HepG2 (cell line): ENCODE results near the gene GNG3. TPM values are rescaled to one million over a fixed set of nuclear protein-coding genes. Genes with fewer than 3 reads are reported as not detected.

Source experiments
- CAMTA2 ChIP-seq: sonication (generic); formaldehyde crosslinking; IDR thresholded peaks from 2 replicates; pipeline ENCODE4 v1.4.0; 2020; ENCODE audit warnings: mild to moderate bottlenecking, missing genetic modification reagents, borderline replicate concordance
- ELF1 ChIP-seq: sonication (generic); formaldehyde crosslinking; IDR thresholded peaks from 2 replicates; pipeline ENCODE4 v1.4.0; 2020; ENCODE audit warnings: missing genetic modification reagents
- EP300 ChIP-seq, 3 experiments: sonication (generic) in 1 of 3; formaldehyde crosslinking in 1 of 3; IDR thresholded peaks; 2 replicates each; pipeline versions ENCODE4 v1.5.1 to v1.6.1; 2011 to 2020; ENCODE audit warnings: low read depth in 2 of 3, low read length in 2 of 3, borderline replicate concordance in 1 of 3, improper control_type of control experiment in 1 of 3, mild to moderate bottlenecking in 1 of 3, missing genetic modification reagents in 1 of 3, moderate library complexity in 1 of 3
- KDM6A ChIP-seq: IDR thresholded peaks from 2 replicates; pipeline ENCODE4 v1.6.1; 2016; ENCODE audit warnings: low read depth
- MIER3 ChIP-seq: IDR thresholded peaks from 2 replicates; pipeline ENCODE4 v1.6.1; 2016; ENCODE audit warnings: missing compliant biosample characterization, borderline replicate concordance
- NFE2 ChIP-seq: sonication (generic); formaldehyde crosslinking; IDR thresholded peaks from 2 replicates; pipeline ENCODE4 v1.4.0; 2020; ENCODE audit warnings: missing genetic modification reagents
- PRPF4 ChIP-seq: fragments of 200-400 bp; formaldehyde crosslinking; IDR thresholded peaks from 2 replicates; pipeline ENCODE4 v1.6.1; 2016; ENCODE audit warnings: low read length, low read depth; ENCODE audit not compliant: poor library complexity, severe bottlenecking
- RFXANK ChIP-seq: IDR thresholded peaks from 2 replicates; pipeline ENCODE4 v1.6.1; 2016
- SCMH1 ChIP-seq: sonication (generic); formaldehyde crosslinking; IDR thresholded peaks from 2 replicates; pipeline ENCODE4 v1.9.0; 2021; ENCODE audit warnings: missing genetic modification reagents, mild to moderate bottlenecking, borderline replicate concordance
- SYNCRIP ChIP-seq: fragments of 200-400 bp; formaldehyde crosslinking; IDR thresholded peaks from 2 replicates; pipeline ENCODE4 v1.6.1; 2018; ENCODE audit warnings: mild to moderate bottlenecking, low read depth, low read length; ENCODE audit not compliant: insufficient read depth
- ZFP41 ChIP-seq: sonication (generic); formaldehyde crosslinking; IDR thresholded peaks from 2 replicates; pipeline ENCODE4 v1.4.0; 2020; ENCODE audit warnings: mild to moderate bottlenecking, missing genetic modification reagents, borderline replicate concordance
- ZNF143 ChIP-seq: sonication (generic); formaldehyde crosslinking; IDR thresholded peaks from 2 replicates; pipeline ENCODE4 v1.4.0; 2020; ENCODE audit warnings: missing genetic modification reagents
- ZNF234 ChIP-seq: sonication (generic); formaldehyde crosslinking; conservative IDR thresholded peaks from 2 replicates; pipeline ENCODE4 v1.5.1; 2020; ENCODE audit warnings: mild to moderate bottlenecking, missing genetic modification reagents
- ZNF263 ChIP-seq: sonication (generic); formaldehyde crosslinking; IDR thresholded peaks from 2 replicates; pipeline ENCODE4 v1.4.0; 2020; ENCODE audit warnings: missing genetic modification reagents
- ZNF292 ChIP-seq: sonication (generic); formaldehyde crosslinking; IDR thresholded peaks from 2 replicates; pipeline ENCODE4 v1.8.1; 2022; ENCODE audit warnings: mild to moderate bottlenecking, low read depth, missing genetic modification reagents, borderline replicate concordance
- ZNF34 ChIP-seq: sonication (generic); formaldehyde crosslinking; IDR thresholded peaks from 2 replicates; pipeline ENCODE4 v1.4.0; 2020; ENCODE audit warnings: mild to moderate bottlenecking, missing genetic modification reagents, borderline replicate concordance
- polyA plus RNA-seq, 8 experiments: library from polyadenylated mRNA; depleted of rRNA in 3 of 8; stranded (reverse) in 7 of 8; unstranded in 1 of 8; fragments of >200 nt; fragmentation: Illumina TruSeq in 4 of 8; extraction: Trizol in 4 of 8; gene quantifications; 2 replicates each; pipeline versions ENCODE4 v1.2.1 to v1.2.3, GENCODE V29; 2011 to 2016; ENCODE audit warnings: low read depth in 4 of 8, missing spikeins in 1 of 8, mixed read lengths in 1 of 8; ENCODE audit not compliant: insufficient read depth in 1 of 8
- total RNA-seq, 5 experiments: library from RNA; depleted of rRNA; stranded (reverse); fragments of >200 nt; fragmentation: Illumina TruSeq; extraction: Trizol; gene quantifications; 2 replicates each; pipeline ENCODE4 v1.2.3, GENCODE V29; 2016; ENCODE audit warnings: low read depth in 1 of 5
- TF ChIP-seq, protein P1 (sequence below): sonication (generic); formaldehyde crosslinking; IDR thresholded peaks from 2 replicates; pipeline ENCODE4 v1.9.0; 2021; ENCODE audit warnings: missing genetic modification reagents, borderline replicate concordance
- TF ChIP-seq, protein P2 (sequence below): sonication (generic); formaldehyde crosslinking; IDR thresholded peaks from 2 replicates; pipeline ENCODE4 v1.8.0; 2022; ENCODE audit warnings: mild to moderate bottlenecking, missing genetic modification reagents, moderate library complexity
- TF ChIP-seq, protein P3 (sequence below): sonication (generic); formaldehyde crosslinking; IDR thresholded peaks from 2 replicates; pipeline ENCODE4 v1.4.0; 2020; ENCODE audit warnings: missing genetic modification reagents
- TF ChIP-seq, protein P4 (sequence below), 2 experiments: sonication (generic) in 1 of 2; formaldehyde crosslinking in 1 of 2; IDR thresholded peaks; 2 replicates each; pipeline versions ENCODE4 v1.5.1 to v1.6.1; 2011 to 2020; ENCODE audit warnings: borderline replicate concordance in 1 of 2, low read depth in 1 of 2, low read length in 1 of 2, mild to moderate bottlenecking in 1 of 2, missing genetic modification reagents in 1 of 2, moderate library complexity in 1 of 2

GNG3 gene
- total and polyA plus RNA-seq, 2 of the 13 experiments (the other 11 are each of a cell fraction or from before 2014, with no cell fraction given): not detected

DNA sequence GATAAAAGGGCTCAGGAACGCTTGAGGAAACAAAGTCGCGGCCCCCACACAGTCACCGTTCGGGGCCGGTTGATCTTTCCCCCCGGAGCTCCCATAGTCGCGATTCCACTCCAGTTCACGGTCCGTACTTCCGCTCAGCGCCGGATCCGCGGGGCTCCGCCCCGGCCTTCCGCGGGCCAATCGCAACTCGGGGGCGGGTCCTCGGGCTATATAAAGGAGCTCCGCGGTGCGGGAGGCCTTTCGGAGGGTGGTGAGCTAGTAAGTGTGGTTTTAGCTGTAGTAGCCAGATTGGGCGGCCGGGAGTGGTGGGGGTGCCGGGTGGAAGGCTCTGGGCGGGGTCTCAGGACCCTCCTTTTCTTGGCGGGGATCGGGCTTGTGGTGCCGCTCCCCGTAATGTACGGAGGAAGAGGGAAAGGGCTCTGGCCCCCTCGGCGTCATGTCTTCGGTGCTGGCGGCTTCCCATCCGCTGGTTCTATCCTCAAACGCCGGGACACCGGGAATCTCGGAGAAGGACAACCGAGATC lies 42.3 kb upstream of the GNG3 start, which contains the start of the genes C11orf98 and CSKMT (continued):
- TF ChIP-seq, protein P1, sequence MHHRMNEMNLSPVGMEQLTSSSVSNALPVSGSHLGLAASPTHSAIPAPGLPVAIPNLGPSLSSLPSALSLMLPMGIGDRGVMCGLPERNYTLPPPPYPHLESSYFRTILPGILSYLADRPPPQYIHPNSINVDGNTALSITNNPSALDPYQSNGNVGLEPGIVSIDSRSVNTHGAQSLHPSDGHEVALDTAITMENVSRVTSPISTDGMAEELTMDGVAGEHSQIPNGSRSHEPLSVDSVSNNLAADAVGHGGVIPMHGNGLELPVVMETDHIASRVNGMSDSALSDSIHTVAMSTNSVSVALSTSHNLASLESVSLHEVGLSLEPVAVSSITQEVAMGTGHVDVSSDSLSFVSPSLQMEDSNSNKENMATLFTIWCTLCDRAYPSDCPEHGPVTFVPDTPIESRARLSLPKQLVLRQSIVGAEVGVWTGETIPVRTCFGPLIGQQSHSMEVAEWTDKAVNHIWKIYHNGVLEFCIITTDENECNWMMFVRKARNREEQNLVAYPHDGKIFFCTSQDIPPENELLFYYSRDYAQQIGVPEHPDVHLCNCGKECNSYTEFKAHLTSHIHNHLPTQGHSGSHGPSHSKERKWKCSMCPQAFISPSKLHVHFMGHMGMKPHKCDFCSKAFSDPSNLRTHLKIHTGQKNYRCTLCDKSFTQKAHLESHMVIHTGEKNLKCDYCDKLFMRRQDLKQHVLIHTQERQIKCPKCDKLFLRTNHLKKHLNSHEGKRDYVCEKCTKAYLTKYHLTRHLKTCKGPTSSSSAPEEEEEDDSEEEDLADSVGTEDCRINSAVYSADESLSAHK (CRISPR knock-in tag): no peak
- TF ChIP-seq ZNF34 (peak; percentile 96; the same call in 1 of the 2 replicates), PRPF4 (no peak), EP300 (IDR thresholded peaks at IDR 0.05; ENCODE audit: low read depth in 2 of 2, low read length in 2 of 2) (peak in 1 of 2 experiments; percentile 11; a peak in 2 of 4 replicates), EP300 (CRISPR knock-in tag; IDR thresholded peaks at IDR 0.05; ENCODE audit: borderline replicate concordance) (peak; percentile 39; the same call in 1 of the 2 replicates), ZNF292 (no peak), SCMH1 (CRISPR knock-in tag) (no peak), ZFP41 (no peak), ZNF143 (no peak), NFE2 (CRISPR knock-in tag) (no peak), MIER3 (peak; percentile 62; the same call in 1 of the 2 replicates), RFXANK (no peak), ZNF234 (0 out of 2 replicates have a peak, but pooled peaks have one; percentile 13), ELF1 (CRISPR knock-in tag) (peak; percentile 88), ZNF263 (no peak), CAMTA2 (no peak; the same call in 1 of the 2 replicates), SYNCRIP (no peak), KDM6A (no peak)
- TF ChIP-seq, protein P2, sequence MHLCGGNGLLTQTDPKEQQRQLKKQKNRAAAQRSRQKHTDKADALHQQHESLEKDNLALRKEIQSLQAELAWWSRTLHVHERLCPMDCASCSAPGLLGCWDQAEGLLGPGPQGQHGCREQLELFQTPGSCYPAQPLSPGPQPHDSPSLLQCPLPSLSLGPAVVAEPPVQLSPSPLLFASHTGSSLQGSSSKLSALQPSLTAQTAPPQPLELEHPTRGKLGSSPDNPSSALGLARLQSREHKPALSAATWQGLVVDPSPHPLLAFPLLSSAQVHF (CRISPR knock-in tag): no peak
- TF ChIP-seq, protein P3, sequence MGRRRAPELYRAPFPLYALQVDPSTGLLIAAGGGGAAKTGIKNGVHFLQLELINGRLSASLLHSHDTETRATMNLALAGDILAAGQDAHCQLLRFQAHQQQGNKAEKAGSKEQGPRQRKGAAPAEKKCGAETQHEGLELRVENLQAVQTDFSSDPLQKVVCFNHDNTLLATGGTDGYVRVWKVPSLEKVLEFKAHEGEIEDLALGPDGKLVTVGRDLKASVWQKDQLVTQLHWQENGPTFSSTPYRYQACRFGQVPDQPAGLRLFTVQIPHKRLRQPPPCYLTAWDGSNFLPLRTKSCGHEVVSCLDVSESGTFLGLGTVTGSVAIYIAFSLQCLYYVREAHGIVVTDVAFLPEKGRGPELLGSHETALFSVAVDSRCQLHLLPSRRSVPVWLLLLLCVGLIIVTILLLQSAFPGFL (CRISPR knock-in tag): no peak
- TF ChIP-seq, protein P4, sequence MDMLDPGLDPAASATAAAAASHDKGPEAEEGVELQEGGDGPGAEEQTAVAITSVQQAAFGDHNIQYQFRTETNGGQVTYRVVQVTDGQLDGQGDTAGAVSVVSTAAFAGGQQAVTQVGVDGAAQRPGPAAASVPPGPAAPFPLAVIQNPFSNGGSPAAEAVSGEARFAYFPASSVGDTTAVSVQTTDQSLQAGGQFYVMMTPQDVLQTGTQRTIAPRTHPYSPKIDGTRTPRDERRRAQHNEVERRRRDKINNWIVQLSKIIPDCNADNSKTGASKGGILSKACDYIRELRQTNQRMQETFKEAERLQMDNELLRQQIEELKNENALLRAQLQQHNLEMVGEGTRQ (IDR thresholded peaks at IDR 0.05; ENCODE audit: low read depth, low read length): no peak
- TF ChIP-seq, protein P4 (CRISPR knock-in tag; IDR thresholded peaks at IDR 0.05; ENCODE audit: borderline replicate concordance): no peak
